Measurements from ENCODE around the gene LRP1B. TPM values are rescaled to one million over a fixed set of nuclear protein-coding genes. Genes with fewer than 3 reads are reported as not detected.
A peak's percentile ranks its signal among the peaks of the same experiment; 100 is the strongest.

The LRP1B gene
- total RNA-seq, 2 donors from 2014 or later = 0.52 to 3.0 TPM

GRCh38 chr2:140841141-140841540 lies 1289.7 kb downstream of the LRP1B start:
- no peaks in the 10 kb centered on the region for H3K9me3 ChIP-seq
- ATAC-seq = no peak
- H3K27me3 ChIP-seq = no peaks in the 10 kb centered on the region
- DNase-seq = no peak
- H3K27ac ChIP-seq = no peak overlapping the region
- H3K4me3 ChIP-seq = no peak overlapping the region
- no peaks in the 10 kb centered on the region for H3K36me3 ChIP-seq (replicated peaks in 1 of 2; ENCODE audit: insufficient read depth in 1 of 2, low read depth in 2 of 2)
- TF ChIP-seq CTCF (IDR thresholded peaks at IDR 0.05) (no peak), POLR2A (IDR thresholded peaks at IDR 0.05) (no peak)
- WGBS, 2 donors = 27 to 34% methylated on average over 3 of the region's 3 CpGs
- intact Hi-C loops (cut with DNase I) = no loop called here
- H3K4me1 ChIP-seq = no peaks in the 10 kb centered on the region

GRCh38 chr2:140836826-140837225 lies 1294.0 kb downstream of the LRP1B start:
- ATAC-seq = no peak
- no peaks in the 10 kb centered on the region for H3K27me3 ChIP-seq
- WGBS, 2 donors = 56 to 70% methylated on average over 2 of the region's 2 CpGs
- H3K9me3 ChIP-seq = no peaks in the 10 kb centered on the region
- TF ChIP-seq CTCF (IDR thresholded peaks at IDR 0.05) (no peak), POLR2A (IDR thresholded peaks at IDR 0.05) (no peak)
- H3K4me3 ChIP-seq = no peak overlapping the region
- intact Hi-C loops (cut with DNase I) = no loop called here
- no peak for DNase-seq
- no peak overlapping the region for H3K27ac ChIP-seq
- no peaks in the 10 kb centered on the region for H3K4me1 ChIP-seq
- no peaks in the 10 kb centered on the region for H3K36me3 ChIP-seq (replicated peaks in 1 of 2; ENCODE audit: insufficient read depth in 1 of 2, low read depth in 2 of 2)

GRCh38 chr2:140835079-140835478 lies 1295.7 kb downstream of the LRP1B start:
- Histone ChIP-seq H3K27me3 (no peaks in the 10 kb centered on the region), H3K4me1 (no peaks in the 10 kb centered on the region), H3K4me3 (no peak overlapping the region), H3K36me3 (replicated peaks in 1 of 2; ENCODE audit: insufficient read depth in 1 of 2, low read depth in 2 of 2) (no peaks in the 10 kb centered on the region), H3K27ac (no peak overlapping the region), H3K9me3 (no peaks in the 10 kb centered on the region)
- TF ChIP-seq CTCF (IDR thresholded peaks at IDR 0.05) = no peak
- no peak for TF ChIP-seq POLR2A (IDR thresholded peaks at IDR 0.05)
- ATAC-seq (no peak), DNase-seq (no peak)
- WGBS, 2 donors = 48 to 58% methylated on average over 7 of the region's 7 CpGs
- intact Hi-C loops (cut with DNase I) = no loop called here

- Histone ChIP-seq H3K27me3 (no peaks in the 10 kb centered on the region), H3K9me3 (no peaks in the 10 kb centered on the region), H3K4me1 (no peaks in the 10 kb centered on the region), H3K27ac (no peak overlapping the region), H3K4me3 (no peak overlapping the region), H3K36me3 (replicated peaks in 1 of 2; ENCODE audit: insufficient read depth in 1 of 2, low read depth in 2 of 2) (no peaks in the 10 kb centered on the region)
- WGBS, 2 donors = 18 to 20% methylated on average over 3 of the region's 3 CpGs
- no peak for TF ChIP-seq CTCF (IDR thresholded peaks at IDR 0.05)
- TF ChIP-seq POLR2A (IDR thresholded peaks at IDR 0.05) = no peak
- peak in 1 of 4 donors; percentile 10 for DNase-seq
- intact Hi-C loops (cut with DNase I) = no loop called here
- ATAC-seq = no peak
These were observed 1316.7 kb downstream of the LRP1B start for GRCh38 chr2:140814141-140814540.

- ATAC-seq = no peak
- H3K4me3 ChIP-seq = no peak overlapping the region
- WGBS, 2 donors = 75 to 86% methylated on average over 1 of the region's 1 CpG
- no peak overlapping the region for H3K27ac ChIP-seq
- intact Hi-C loops (cut with DNase I) = no loop called here
- H3K27me3 ChIP-seq = no peaks in the 10 kb centered on the region
- no peaks in the 10 kb centered on the region for H3K4me1 ChIP-seq
- H3K9me3 ChIP-seq = no peaks in the 10 kb centered on the region
- H3K36me3 ChIP-seq (replicated peaks in 1 of 2; ENCODE audit: insufficient read depth in 1 of 2, low read depth in 2 of 2) = no peaks in the 10 kb centered on the region
- DNase-seq = no peak
- TF ChIP-seq CTCF (IDR thresholded peaks at IDR 0.05) (no peak), POLR2A (IDR thresholded peaks at IDR 0.05) (no peak)
These were observed 1322.0 kb downstream of the LRP1B start for GRCh38 chr2:140808820-140809219.
